Trophoblast cell (in vitro differentiated cells and primary cell): ENCODE results near the gene GET4.

ENCODE experiments used
- DNase-seq, 2 donors: peaks; one replicate each; pipeline ENCODE4 v3.0.0-alpha.2; 2016
- H2AFZ ChIP-seq: 2 replicates; pipeline ENCODE4 v1.6.1; 2013; ENCODE audit warnings: low read length, moderate library complexity, mild to moderate bottlenecking; ENCODE audit not compliant: insufficient read depth, poor library complexity
- H2AK5ac ChIP-seq: 2 replicates; pipeline ENCODE4 v1.6.1; 2013; ENCODE audit warnings: mild to moderate bottlenecking, low read length
- H2BK120ac ChIP-seq: 2 replicates; pipeline ENCODE4 v1.6.1; 2013; ENCODE audit warnings: low read length, mild to moderate bottlenecking, moderate library complexity; ENCODE audit not compliant: insufficient read depth, poor library complexity
- H2BK12ac ChIP-seq: 2 replicates; pipeline ENCODE4 v1.6.1; 2013; ENCODE audit warnings: mild to moderate bottlenecking, low read length, moderate library complexity
- H2BK5ac ChIP-seq: 2 replicates; pipeline ENCODE4 v1.6.1; 2013; ENCODE audit warnings: low read length, low read depth, moderate library complexity, mild to moderate bottlenecking; ENCODE audit not compliant: poor library complexity
- H3K14ac ChIP-seq: 2 replicates; pipeline ENCODE4 v1.6.1; 2013; ENCODE audit warnings: mild to moderate bottlenecking, low read length
- H3K18ac ChIP-seq: 2 replicates; pipeline ENCODE4 v1.6.1; 2013; ENCODE audit warnings: mild to moderate bottlenecking, low read length
- H3K23ac ChIP-seq: 2 replicates; pipeline ENCODE4 v1.6.1; 2013; ENCODE audit warnings: low read length
- H3K27ac ChIP-seq: 2 replicates; pipeline ENCODE4 v1.5.1; 2013; ENCODE audit warnings: low read depth, mild to moderate bottlenecking, inconsistent platforms, low read length, moderate library complexity
- H3K27me3 ChIP-seq: 2 replicates; pipeline ENCODE4 v1.6.1; 2013; ENCODE audit warnings: inconsistent platforms, mild to moderate bottlenecking, low read length, moderate library complexity; ENCODE audit not compliant: insufficient read depth
- H3K36me3 ChIP-seq, 2 experiments: 1 replicate in 1 of 2; 2 replicates in 1 of 2; pipeline ENCODE4 v1.6.1; 2013; ENCODE audit warnings: low read length in 2 of 2, mild to moderate bottlenecking in 2 of 2, moderate library complexity in 1 of 2; ENCODE audit not compliant: insufficient read depth in 2 of 2, control insufficient read depth in 1 of 2
- H3K4ac ChIP-seq: 2 replicates; pipeline ENCODE4 v1.6.1; 2013; ENCODE audit warnings: low read depth, mild to moderate bottlenecking, low read length, moderate library complexity
- H3K4me1 ChIP-seq, 2 experiments: 1 replicate in 1 of 2; 2 replicates in 1 of 2; pipeline ENCODE4 v1.6.1; 2013; ENCODE audit warnings: low read length in 2 of 2, mild to moderate bottlenecking in 2 of 2, moderate library complexity in 1 of 2; ENCODE audit not compliant: insufficient read depth in 2 of 2, control insufficient read depth in 1 of 2
- H3K4me2 ChIP-seq: 2 replicates; pipeline ENCODE4 v1.6.1; 2013; ENCODE audit warnings: inconsistent platforms, mild to moderate bottlenecking, low read length, moderate library complexity
- H3K4me3 ChIP-seq: 2 replicates; pipeline ENCODE4 v1.5.1; 2013; ENCODE audit warnings: mild to moderate bottlenecking, low read depth, low read length, inconsistent platforms
- H3K79me1 ChIP-seq: one replicate; pipeline ENCODE4 v1.6.1; 2013; ENCODE audit warnings: low read length
- H3K79me2 ChIP-seq: 2 replicates; pipeline ENCODE4 v1.6.1; 2013; ENCODE audit warnings: low read length, mild to moderate bottlenecking; ENCODE audit not compliant: control insufficient read depth, insufficient read depth, poor library complexity
- H3K9ac ChIP-seq: 2 replicates; pipeline ENCODE4 v1.6.1; 2013; ENCODE audit warnings: mild to moderate bottlenecking, low read length
- H3K9me3 ChIP-seq: 2 replicates; pipeline ENCODE4 v1.6.1; 2013; ENCODE audit warnings: low read depth, mild to moderate bottlenecking, control low read depth, inconsistent platforms, low read length; ENCODE audit not compliant: insufficient read depth
- H4K12ac ChIP-seq: 2 replicates; pipeline ENCODE4 v1.6.1; 2013; ENCODE audit warnings: low read depth, mild to moderate bottlenecking, low read length, moderate library complexity
- H4K8ac ChIP-seq: 2 replicates; pipeline ENCODE4 v1.6.1; 2013; ENCODE audit warnings: low read depth, mild to moderate bottlenecking, low read length, moderate library complexity
- H4K91ac ChIP-seq: one replicate; pipeline ENCODE4 v1.6.1; 2013; ENCODE audit warnings: low read depth, mild to moderate bottlenecking, low read length, moderate library complexity
- WGBS: extraction: QIAGEN DNeasy Blood & Tissue Kit; methylation state at CpG from one replicate; pipeline ENCODE4 v1.1.7; 2013; ENCODE audit warnings: missing lambda C conversion rate; ENCODE audit not compliant: insufficient read length, insufficient coverage; ENCODE audit errors: extremely low coverage; 5-methylcytosine and 5-hydroxymethylcytosine counted together

Gene GET4

GRCh38 chr7:932651-932975 is 56.3 kb downstream of the GET4 start:
- Histone ChIP-seq H3K14ac (no peak overlapping the region), H4K91ac (no peak overlapping the region), H2AFZ (no peak overlapping the region), H3K79me2 (no peaks in the 10 kb centered on the region), H3K4ac (no peak overlapping the region), H2AK5ac (no peak overlapping the region), H2BK5ac (no peak overlapping the region), H3K23ac (no peak overlapping the region), H3K4me1 (no peaks in the 10 kb centered on the region), H4K8ac (no peak overlapping the region), H3K79me1 (no peaks in the 10 kb centered on the region), H3K36me3 (no peaks in the 10 kb centered on the region), H3K4me2 (no peak overlapping the region), H3K18ac (no peak overlapping the region), H4K12ac (no peak overlapping the region), H3K9me3 (no peaks in the 10 kb centered on the region), H3K27me3 (no peaks in the 10 kb centered on the region), H3K9ac (no peak overlapping the region), H2BK120ac (no peak overlapping the region), H3K27ac (no peak overlapping the region), H2BK12ac (no peak overlapping the region), H3K4me3 (no peak overlapping the region)
- WGBS, result no CpG with 5 or more reads among the region's 11 CpGs
- DNase-seq, result no peak

DNA sequence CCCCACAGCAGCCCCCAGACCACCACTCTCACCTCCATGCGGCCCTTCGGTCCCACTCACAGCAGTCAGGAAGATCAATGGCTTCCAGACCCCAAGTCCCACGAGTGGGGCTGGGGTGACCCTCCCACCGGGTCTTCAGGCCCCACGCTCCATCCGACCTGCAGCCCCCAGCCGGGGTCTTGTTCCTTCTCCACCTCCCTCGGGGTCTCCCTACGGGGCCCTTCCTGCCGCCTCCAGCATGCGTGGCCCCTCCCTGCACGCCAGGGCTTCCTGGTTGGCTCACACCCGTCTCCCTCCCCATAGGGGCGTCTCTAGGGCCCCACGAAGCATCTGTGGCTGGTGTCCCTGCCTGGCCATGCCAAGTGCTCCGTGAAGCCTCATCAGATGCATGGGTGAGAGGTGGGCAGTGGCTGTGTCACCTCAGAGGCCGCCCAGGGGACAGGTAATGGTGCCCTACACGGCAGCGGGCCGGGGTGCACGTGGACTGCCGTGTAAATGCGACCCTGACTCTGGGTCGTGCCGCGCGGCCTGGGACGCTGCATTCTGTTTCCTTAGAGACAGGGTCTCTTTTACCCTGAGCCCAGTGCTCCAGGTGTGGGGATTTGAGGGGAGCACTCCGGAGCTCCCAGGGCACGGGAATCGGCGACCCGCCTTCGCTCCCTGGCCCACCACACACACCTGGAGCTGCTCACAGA is 58.3 kb downstream of the GET4 start:
- Histone ChIP-seq H3K36me3 (no peaks in the 10 kb centered on the region), H3K4me3 (no peak overlapping the region), H4K91ac (no peak overlapping the region), H3K4ac (no peak overlapping the region), H3K27ac (no peak overlapping the region), H4K8ac (no peak overlapping the region), H3K9me3 (no peaks in the 10 kb centered on the region), H3K23ac (no peak overlapping the region), H2AFZ (no peak overlapping the region), H3K4me2 (no peak overlapping the region), H3K18ac (no peak overlapping the region), H2AK5ac (no peak overlapping the region), H3K27me3 (no peaks in the 10 kb centered on the region), H3K9ac (no peak overlapping the region), H3K14ac (no peak overlapping the region), H3K79me1 (no peaks in the 10 kb centered on the region), H2BK12ac (no peak overlapping the region), H2BK5ac (no peak overlapping the region), H3K4me1 (no peaks in the 10 kb centered on the region), H3K79me2 (no peaks in the 10 kb centered on the region), H4K12ac (no peak overlapping the region), H2BK120ac (no peak overlapping the region)
- no peak for DNase-seq
- WGBS, result no CpG with 5 or more reads among the region's 34 CpGs

GRCh38 chr7:935164-935873 is 59.0 kb downstream of the GET4 start:
- H4K12ac ChIP-seq, result no peak overlapping the region
- H2BK12ac ChIP-seq, result no peak overlapping the region
- no peaks in the 10 kb centered on the region for H3K79me1 ChIP-seq
- H3K36me3 ChIP-seq, result no peaks in the 10 kb centered on the region
- no peak overlapping the region for H3K18ac ChIP-seq
- no peaks in the 10 kb centered on the region for H3K27me3 ChIP-seq
- H2AK5ac ChIP-seq, result no peak overlapping the region
- no peak overlapping the region for H2BK5ac ChIP-seq
- no peak overlapping the region for H4K91ac ChIP-seq
- no peak overlapping the region for H3K4ac ChIP-seq
- no peak for DNase-seq
- H3K79me2 ChIP-seq, result no peaks in the 10 kb centered on the region
- H3K23ac ChIP-seq, result no peak overlapping the region
- H3K9ac ChIP-seq, result no peak overlapping the region
- H3K4me2 ChIP-seq, result no peak overlapping the region
- H3K27ac ChIP-seq, result no peak overlapping the region
- H3K4me3 ChIP-seq, result no peak overlapping the region
- H3K9me3 ChIP-seq, result peaks cover 2% of the 10 kb centered on the region
- H4K8ac ChIP-seq, result no peak overlapping the region
- WGBS, result no CpG with 5 or more reads among the region's 46 CpGs
- no peak overlapping the region for H2AFZ ChIP-seq
- no peaks in the 10 kb centered on the region for H3K4me1 ChIP-seq
- H3K14ac ChIP-seq, result no peak overlapping the region
- H2BK120ac ChIP-seq, result no peak overlapping the region

DNA sequence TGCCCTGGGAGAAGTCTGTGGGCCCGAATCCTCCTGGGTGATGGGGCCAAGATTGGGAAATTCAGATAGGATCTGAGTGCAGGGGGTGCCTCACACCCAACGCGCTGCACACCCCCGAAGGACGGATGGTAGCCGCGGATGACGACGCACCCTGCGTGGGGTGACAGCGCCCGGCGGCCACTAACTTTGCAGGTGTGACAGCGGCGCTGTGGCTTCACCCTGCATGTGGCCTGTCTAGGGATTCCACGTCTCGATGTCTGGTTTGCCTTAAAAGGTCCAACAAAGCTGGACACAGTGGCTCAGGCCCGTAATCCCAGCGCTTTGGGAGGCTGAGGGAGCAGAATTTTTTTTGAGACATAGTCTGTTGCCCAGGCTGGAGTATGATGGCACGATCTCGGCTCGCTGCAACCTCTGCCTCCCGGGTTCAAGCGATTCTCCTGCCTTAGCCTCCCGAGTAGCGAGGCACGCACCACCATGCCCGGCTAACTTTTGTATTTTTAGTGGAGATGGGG is 59.6 kb downstream of the GET4 start:
- Histone ChIP-seq H3K9ac (no peak overlapping the region), H3K4me2 (no peak overlapping the region), H3K4ac (no peak overlapping the region), H3K23ac (no peak overlapping the region), H2BK12ac (no peak overlapping the region), H3K27ac (no peak overlapping the region), H3K4me1 (no peaks in the 10 kb centered on the region), H3K9me3 (peaks cover 2% of the 10 kb centered on the region), H3K4me3 (no peak overlapping the region), H3K18ac (no peak overlapping the region), H2BK120ac (no peak overlapping the region), H3K79me2 (no peaks in the 10 kb centered on the region), H4K8ac (no peak overlapping the region), H2AK5ac (no peak overlapping the region), H4K91ac (no peak overlapping the region), H4K12ac (no peak overlapping the region), H3K36me3 (no peaks in the 10 kb centered on the region), H3K14ac (no peak overlapping the region), H3K27me3 (no peaks in the 10 kb centered on the region), H3K79me1 (no peaks in the 10 kb centered on the region), H2AFZ (no peak overlapping the region), H2BK5ac (no peak overlapping the region)
- DNase-seq, result peak; percentile 62 to 83
- WGBS, result no CpG with 5 or more reads among the region's 28 CpGs
